Fibroblast of lung (primary cell): Measurements from ENCODE around the gene SFSWAP.

ENCODE experiments used
- CTCF ChIP-seq, 2 donors: IDR thresholded peaks in 1 of 2; conservative IDR thresholded peaks in 1 of 2; 1 replicate in 1 of 2; 2 replicates in 1 of 2; pipeline ENCODE4 v1.5.1; 2011 to 2012; ENCODE audit warnings: low read length in 2 of 2, control low read depth in 1 of 2, inconsistent platforms in 1 of 2, low read depth in 1 of 2, mild to moderate bottlenecking in 1 of 2
- EZH2 ChIP-seq: IDR thresholded peaks from 2 replicates; pipeline ENCODE4 v1.5.1; 2012; ENCODE audit warnings: low read length, control low read depth, mild to moderate bottlenecking; ENCODE audit errors: missing control alignments

- TF ChIP-seq CTCF (conservative IDR thresholded peaks at IDR 0.05 in 1 of 2, IDR thresholded peaks at IDR 0.05 in 1 of 2; ENCODE audit: low read depth in 1 of 2, low read length in 2 of 2) (no peak), EZH2 (no peak)
Observed at GRCh38 chr12:131733874-131734273, 23.0 kb downstream of the SFSWAP start.
